Endodermal cell (in vitro differentiated cells): Measurements from ENCODE around the gene ZNF620. TPM values are rescaled to one million over a fixed set of nuclear protein-coding genes. Genes with fewer than 3 reads are reported as not detected.

Experiments used
- DNase-seq: peaks from one replicate; pipeline ENCODE4 v3.0.0-alpha.2; 2017
- H3K27ac ChIP-seq: 2 replicates; pipeline ENCODE4 v1.5.1; 2013; ENCODE audit warnings: mild to moderate bottlenecking, low read depth, low read length, moderate library complexity
- H3K27me3 ChIP-seq: 2 replicates; pipeline ENCODE4 v1.6.1; 2013; ENCODE audit warnings: mild to moderate bottlenecking, low read length, moderate library complexity; ENCODE audit not compliant: insufficient read depth, control insufficient read depth, poor library complexity, severe bottlenecking
- H3K36me3 ChIP-seq: 2 replicates; pipeline ENCODE4 v1.7.0; 2013; ENCODE audit warnings: mild to moderate bottlenecking, low read length, moderate library complexity; ENCODE audit not compliant: control insufficient read depth, insufficient read depth
- H3K4me1 ChIP-seq: one replicate; pipeline ENCODE4 v1.7.0; 2013; ENCODE audit warnings: low read length; ENCODE audit not compliant: control insufficient read depth, insufficient read depth
- H3K4me3 ChIP-seq: 2 replicates; pipeline ENCODE4 v1.5.1; 2013; ENCODE audit warnings: mild to moderate bottlenecking, low read length, moderate library complexity
- H3K9ac ChIP-seq: 2 replicates; pipeline ENCODE4 v1.6.1; 2013; ENCODE audit warnings: mild to moderate bottlenecking, low read length, moderate library complexity; ENCODE audit not compliant: poor library complexity, severe bottlenecking; ENCODE audit errors: extremely low read depth
- H3K9me3 ChIP-seq: 2 replicates; pipeline ENCODE4 v1.6.1; 2013; ENCODE audit warnings: mild to moderate bottlenecking, low read length, moderate library complexity; ENCODE audit not compliant: control insufficient read depth
- H3K27ac Mint-ChIP-seq: 2 replicates; pipeline ENCODE4 v1.8.0; 2020; ENCODE audit warnings: mixed read lengths
- H3K27me3 Mint-ChIP-seq: 2 replicates; pipeline ENCODE4 v1.8.0; 2021; ENCODE audit warnings: mild to moderate bottlenecking, mixed read lengths; ENCODE audit not compliant: insufficient read depth
- H3K36me3 Mint-ChIP-seq: 2 replicates; pipeline ENCODE4 v1.8.0; 2020; ENCODE audit warnings: low read depth, mixed read lengths
- H3K4me1 Mint-ChIP-seq: 2 replicates; pipeline ENCODE4 v1.8.0; 2020; ENCODE audit warnings: mixed read lengths
- H3K4me3 Mint-ChIP-seq: 2 replicates; pipeline ENCODE4 v1.8.0; 2020; ENCODE audit warnings: mild to moderate bottlenecking, moderate library complexity, mixed read lengths
- H3K9me3 Mint-ChIP-seq: 2 replicates; pipeline ENCODE4 v1.8.0; 2020; ENCODE audit warnings: mild to moderate bottlenecking, mixed read lengths
- CTCF ChIP-seq: fragments of 200-600 bp; sonication (generic); conservative IDR thresholded peaks from 2 replicates; pipeline ENCODE4 v1.5.0; 2021; ENCODE audit warnings: antibody characterized with exemption, mild to moderate bottlenecking
- WGBS, 2 experiments: methylation state at CpG; one replicate each; pipeline versions ENCODE4 v1.1.5 to v1.1.7; 2013; ENCODE audit warnings: missing lambda C conversion rate in 2 of 2, mixed read lengths in 1 of 2; ENCODE audit not compliant: insufficient coverage in 1 of 2, insufficient read length in 1 of 2; 5-methylcytosine and 5-hydroxymethylcytosine counted together
- total RNA-seq, 2 donors: library from RNA; stranded (reverse); fragmentation: NEBNext Ultra II Directional in 1 of 2; extraction: Animal tissue kit (Norgen Biotek cat#: 25700) in 1 of 2; gene quantifications; 2 replicates in 1 of 2; 3 replicates in 1 of 2; pipeline ENCODE4 v1.2.1, GENCODE V29; 2021

Gene ZNF620
- total RNA-seq, 2 donors from 2014 or later: 17.0 to 19.3 TPM

- Mint-ChIP-seq H3K9me3 (no peaks in the 10 kb centered on the region), H3K4me3 (no peak overlapping the region), H3K4me1 (no peaks in the 10 kb centered on the region), H3K36me3 (peaks cover 47% of the 10 kb centered on the region), H3K27ac (no peak overlapping the region), H3K27me3 (no peaks in the 10 kb centered on the region)
- DNase-seq: no peak
- no peaks in the 10 kb centered on the region for H3K4me1 ChIP-seq
- WGBS, 2 experiments: 92 to 100% methylated on average over 3 to 5 of the region's 5 CpGs
- no peak for TF ChIP-seq CTCF
- peaks cover 22% of the 10 kb centered on the region for H3K36me3 ChIP-seq
- no peak overlapping the region for H3K9ac ChIP-seq
- H3K27ac ChIP-seq: no peak overlapping the region
- H3K9me3 ChIP-seq: no peaks in the 10 kb centered on the region
- no peaks in the 10 kb centered on the region for H3K27me3 ChIP-seq
- no peak overlapping the region for H3K4me3 ChIP-seq
These were observed 10.4 kb downstream of the ZNF620 start for GRCh38 chr3:40516201-40516600.

- Mint-ChIP-seq H3K27ac (no peak overlapping the region), H3K27me3 (no peaks in the 10 kb centered on the region), H3K9me3 (no peaks in the 10 kb centered on the region), H3K4me1 (no peaks in the 10 kb centered on the region), H3K36me3 (peaks cover 31% of the 10 kb centered on the region), H3K4me3 (no peak overlapping the region)
- peaks cover 18% of the 10 kb centered on the region for H3K36me3 ChIP-seq
- DNase-seq: no peak
- no peak overlapping the region for H3K9ac ChIP-seq
- H3K27ac ChIP-seq: no peak overlapping the region
- H3K4me1 ChIP-seq: no peaks in the 10 kb centered on the region
- H3K27me3 ChIP-seq: no peaks in the 10 kb centered on the region
- 88% methylated on average over 1 of the region's 1 CpG; no CpG with 5 or more reads in 1 of the 2 experiments for WGBS, 2 experiments
- TF ChIP-seq CTCF: no peak
- H3K4me3 ChIP-seq: no peak overlapping the region
- H3K9me3 ChIP-seq: no peaks in the 10 kb centered on the region
These were observed 12.2 kb downstream of the ZNF620 start for GRCh38 chr3:40518067-40518466.

GRCh38 chr3:40518848-40519247 is 13.0 kb downstream of the ZNF620 start:
- whole genome bisulfite sequencing, 2 experiments: 89% methylated on average over 1 of the region's 1 CpG; no CpG with 5 or more reads in 1 of the 2 experiments
- TF ChIP-seq CTCF: no peak
- H3K36me3 ChIP-seq: peaks cover 18% of the 10 kb centered on the region
- H3K27me3 ChIP-seq: no peaks in the 10 kb centered on the region
- no peak for DNase-seq
- no peak overlapping the region for H3K4me3 Mint-ChIP-seq
- no peak overlapping the region for H3K27ac ChIP-seq
- H3K27ac Mint-ChIP-seq: no peak overlapping the region
- H3K36me3 Mint-ChIP-seq: peaks cover 30% of the 10 kb centered on the region
- no peaks in the 10 kb centered on the region for H3K27me3 Mint-ChIP-seq
- H3K4me3 ChIP-seq: no peak overlapping the region
- no peaks in the 10 kb centered on the region for H3K9me3 Mint-ChIP-seq
- peaks cover 2% of the 10 kb centered on the region for H3K4me1 Mint-ChIP-seq
- no peak overlapping the region for H3K9ac ChIP-seq
- no peaks in the 10 kb centered on the region for H3K9me3 ChIP-seq
- H3K4me1 ChIP-seq: no peaks in the 10 kb centered on the region
